GM23338 (cell line): ENCODE data around the gene HLA-DMA.

Experiments used
- CREB1 ChIP-seq: fragments of 250-450 bp; sonication (Bioruptor Pico); IDR thresholded peaks from 2 replicates; pipeline ENCODE4 v1.5.0; 2020; ENCODE audit warnings: low read depth, mild to moderate bottlenecking, moderate library complexity
- EZH2 ChIP-seq: fragments of 200-600 bp; sonication (generic); IDR thresholded peaks from one replicate; pipeline ENCODE4 v1.8.0; 2017; ENCODE audit warnings: antibody characterized with exemption, mild to moderate bottlenecking, low read depth; ENCODE audit not compliant: unreplicated experiment
- POLR2AphosphoS5 ChIP-seq: IDR thresholded peaks from 2 replicates; pipeline ENCODE4 v1.6.1; 2016; ENCODE audit warnings: antibody characterized with exemption, low read depth
- TF ChIP-seq, protein P1 (sequence below), 2 experiments: fragments of 200-600 bp in 1 of 2; sonication (generic) in 1 of 2; conservative IDR thresholded peaks; 2 replicates each; pipeline versions ENCODE4 v1.5.1 to v1.6.1; 2016 to 2017; ENCODE audit warnings: antibody characterized with exemption in 2 of 2, low read depth in 2 of 2, mild to moderate bottlenecking in 2 of 2, moderate library complexity in 1 of 2

DNA sequence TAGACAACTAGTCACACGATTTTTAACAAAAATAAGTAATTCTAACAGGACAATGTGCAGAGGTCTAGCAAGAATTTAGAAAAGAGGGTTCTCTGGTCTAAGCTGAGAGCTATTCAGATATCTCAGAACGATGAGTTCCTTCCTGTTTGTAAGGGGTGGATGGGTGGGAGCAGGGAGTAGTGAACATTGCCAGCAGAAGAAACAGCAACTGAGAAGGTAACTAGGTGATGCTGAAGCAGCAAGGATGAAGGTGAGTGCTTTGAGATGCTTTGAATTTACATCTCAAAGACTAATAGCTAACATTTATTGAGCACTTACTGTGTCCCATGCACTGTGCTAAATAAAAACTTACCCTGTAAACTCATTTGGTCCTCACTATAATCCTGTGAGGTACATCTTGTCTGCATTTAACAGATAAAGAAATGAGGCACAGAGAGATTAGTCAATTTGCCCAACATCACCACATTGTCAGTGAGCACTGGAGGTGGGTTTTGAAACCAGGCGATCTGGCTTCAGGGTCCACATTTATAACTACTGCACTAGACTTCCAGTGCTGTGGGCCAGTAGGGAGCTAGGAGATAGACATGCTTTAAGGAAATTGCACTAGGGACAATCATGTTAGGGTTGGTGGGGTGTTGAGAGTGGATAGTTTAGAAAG is 31.2 kb upstream of the HLA-DMA start:
- TF ChIP-seq POLR2AphosphoS5 (no peak), EZH2 (no peak), CREB1 (CRISPR knock-in tag) (no peak)
- TF ChIP-seq, protein P1, sequence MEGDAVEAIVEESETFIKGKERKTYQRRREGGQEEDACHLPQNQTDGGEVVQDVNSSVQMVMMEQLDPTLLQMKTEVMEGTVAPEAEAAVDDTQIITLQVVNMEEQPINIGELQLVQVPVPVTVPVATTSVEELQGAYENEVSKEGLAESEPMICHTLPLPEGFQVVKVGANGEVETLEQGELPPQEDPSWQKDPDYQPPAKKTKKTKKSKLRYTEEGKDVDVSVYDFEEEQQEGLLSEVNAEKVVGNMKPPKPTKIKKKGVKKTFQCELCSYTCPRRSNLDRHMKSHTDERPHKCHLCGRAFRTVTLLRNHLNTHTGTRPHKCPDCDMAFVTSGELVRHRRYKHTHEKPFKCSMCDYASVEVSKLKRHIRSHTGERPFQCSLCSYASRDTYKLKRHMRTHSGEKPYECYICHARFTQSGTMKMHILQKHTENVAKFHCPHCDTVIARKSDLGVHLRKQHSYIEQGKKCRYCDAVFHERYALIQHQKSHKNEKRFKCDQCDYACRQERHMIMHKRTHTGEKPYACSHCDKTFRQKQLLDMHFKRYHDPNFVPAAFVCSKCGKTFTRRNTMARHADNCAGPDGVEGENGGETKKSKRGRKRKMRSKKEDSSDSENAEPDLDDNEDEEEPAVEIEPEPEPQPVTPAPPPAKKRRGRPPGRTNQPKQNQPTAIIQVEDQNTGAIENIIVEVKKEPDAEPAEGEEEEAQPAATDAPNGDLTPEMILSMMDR (conservative IDR thresholded peaks at IDR 0.05; ENCODE audit: low read depth in 2 of 2): no peak
